Endothelial cell of umbilical vein (primary cell): ENCODE results near the gene NFIA. TPM values are rescaled to one million over a fixed set of nuclear protein-coding genes. Genes with fewer than 3 reads are reported as not detected.
"Not testable (repeated sequence)": the region's sequence is repeated elsewhere in the genome, so short reads cannot be mapped to it uniquely, and the experiment has no call there.

Experiments
- BruUV-seq: library from RNA; stranded (reverse); fragments of 400-500 nt; replicated peaks from 2 replicates; lab custom pipeline; 2021; lab: Mats Ljungman, UMichigan
- CTCF ChIA-PET: fragments of 300-600, 350-600 bp; sonication (Branson Sonifier 250); formaldehyde crosslinking; loops from one replicate; lab custom pipeline; 2021; ENCODE audit warnings: antibody characterized with exemption, inconsistent platforms; lab: Charles Lee
- POLR2A ChIA-PET: fragments of 300-600, 350-600 bp; sonication (Branson Sonifier 250); formaldehyde crosslinking; loops from one replicate; lab custom pipeline; 2021; ENCODE audit warnings: antibody characterized with exemption, inconsistent platforms; lab: Charles Lee
- DNase-seq: peaks from one replicate; pipeline ENCODE4 v3.0.0-alpha.2; 2011; ENCODE audit warnings: low read depth, low spot score
- FAIRE-seq: peaks from 2 replicates; lab custom pipeline; 2011; peaks lifted over from hg19 to GRCh38; lab: Jason Lieb, UNC
- H2AFZ ChIP-seq: 2 replicates; pipeline ENCODE4 v1.6.0; 2012; ENCODE audit warnings: low read depth, low read length, control low read depth, inconsistent platforms
- H3K27ac ChIP-seq: 2 replicates; pipeline ENCODE4 v1.5.1; 2011; ENCODE audit warnings: low read depth, mild to moderate bottlenecking, control low read depth, low read length, moderate library complexity; ENCODE audit not compliant: insufficient read depth
- H3K27me3 ChIP-seq, 2 experiments: 2 replicates each; pipeline versions ENCODE4 v1.6.0 to v1.6.1; 2011; ENCODE audit warnings: low read length in 2 of 2, mixed read lengths in 1 of 2; ENCODE audit not compliant: control insufficient read depth in 2 of 2, insufficient read depth in 2 of 2
- H3K36me3 ChIP-seq, 2 experiments: 2 replicates in 1 of 2; 3 replicates in 1 of 2; pipeline ENCODE4 v1.5.1; 2011; ENCODE audit warnings: low read length in 2 of 2, mild to moderate bottlenecking in 1 of 2, moderate library complexity in 1 of 2; ENCODE audit not compliant: control insufficient read depth in 2 of 2, insufficient read depth in 2 of 2; ENCODE audit errors: extremely low read depth in 1 of 2
- H3K4me1 ChIP-seq: 3 replicates; pipeline ENCODE4 v1.5.1; 2011; ENCODE audit warnings: mild to moderate bottlenecking, low read length; ENCODE audit not compliant: control insufficient read depth, insufficient read depth; ENCODE audit errors: extremely low read depth
- H3K4me2 ChIP-seq: 2 replicates; pipeline ENCODE4 v1.6.1; 2011; ENCODE audit warnings: low read length, control low read depth, mixed read lengths; ENCODE audit not compliant: insufficient read depth
- H3K4me3 ChIP-seq, 3 experiments: fragments of 200-600 bp in 1 of 3; sonication (generic), shearing (Covaris generic) in 1 of 3; replicated peaks in 1 of 3; 2 replicates each; pipeline ENCODE4 v1.5.1; 2011 to 2016; ENCODE audit warnings: control low read depth in 3 of 3, low read length in 3 of 3, mild to moderate bottlenecking in 2 of 3, inconsistent platforms in 1 of 3, low read depth in 1 of 3, moderate library complexity in 1 of 3; ENCODE audit not compliant: insufficient read depth in 1 of 3
- H3K79me2 ChIP-seq: 2 replicates; pipeline ENCODE4 v1.6.0; 2012; ENCODE audit warnings: low read length, inconsistent platforms; ENCODE audit not compliant: control insufficient read depth, insufficient read depth
- H3K9ac ChIP-seq: replicated peaks from 2 replicates; pipeline ENCODE3; 2011; ENCODE audit warnings: low read length, control low read depth; ENCODE audit not compliant: insufficient read depth; ENCODE audit errors: extremely low read depth
- H3K9me1 ChIP-seq: replicated peaks from 3 replicates; pipeline ENCODE4 v1.6.0; 2011; ENCODE audit warnings: mild to moderate bottlenecking, low read length; ENCODE audit not compliant: control insufficient read depth, insufficient read depth; ENCODE audit errors: extremely low read depth
- H3K9me3 ChIP-seq: replicated peaks from 2 replicates; pipeline ENCODE4 v1.5.1; 2012; ENCODE audit warnings: low read length, inconsistent platforms; ENCODE audit not compliant: control insufficient read depth, insufficient read depth
- H4K20me1 ChIP-seq: replicated peaks from 2 replicates; pipeline ENCODE3; 2011; ENCODE audit warnings: mild to moderate bottlenecking, low read length; ENCODE audit not compliant: control insufficient read depth, insufficient read depth; ENCODE audit errors: extremely low read depth
- CTCF ChIP-seq, 2 donors: IDR thresholded peaks; 1 replicate in 1 of 2; 2 replicates in 1 of 2; pipeline ENCODE4 v1.5.1; 2011; ENCODE audit warnings: low read length in 2 of 2, mild to moderate bottlenecking in 2 of 2, moderate library complexity in 2 of 2, control low read depth in 1 of 2, inconsistent platforms in 1 of 2, low read depth in 1 of 2; ENCODE audit not compliant: insufficient read depth in 1 of 2; ENCODE audit errors: extremely low read depth in 1 of 2
- EZH2 ChIP-seq: IDR thresholded peaks from 2 replicates; pipeline ENCODE4 v1.6.1; 2012; ENCODE audit warnings: borderline replicate concordance, low read depth, mild to moderate bottlenecking, moderate library complexity, low read length, inconsistent platforms; ENCODE audit not compliant: severe bottlenecking
- FOS ChIP-seq: IDR thresholded peaks from 2 replicates; pipeline ENCODE4 v1.6.1; 2011; ENCODE audit warnings: mild to moderate bottlenecking, low read length, moderate library complexity, borderline replicate concordance; ENCODE audit not compliant: insufficient read depth
- GATA2 ChIP-seq: IDR thresholded peaks from 2 replicates; pipeline ENCODE4 v1.7.0; 2011; ENCODE audit warnings: low read depth, mild to moderate bottlenecking, moderate library complexity, mixed read lengths, low read length; ENCODE audit not compliant: insufficient read length, insufficient read depth
- JUN ChIP-seq: IDR thresholded peaks from 2 replicates; pipeline ENCODE4 v1.6.1; 2011; ENCODE audit warnings: borderline replicate concordance, low read depth; ENCODE audit not compliant: insufficient read length, insufficient read depth
- MAX ChIP-seq: IDR thresholded peaks from 2 replicates; pipeline ENCODE4 v1.6.1; 2011; ENCODE audit not compliant: insufficient read depth, insufficient read length
- MYC ChIP-seq: IDR thresholded peaks from one replicate; pipeline ENCODE4 v1.6.1; 2011; ENCODE audit warnings: mild to moderate bottlenecking, low read depth, low read length
- POLR2A ChIP-seq: IDR thresholded peaks from 2 replicates; pipeline ENCODE4 v1.6.1; 2012; ENCODE audit warnings: low read depth, mild to moderate bottlenecking, control low read depth, low read length
- POLR2AphosphoS5 ChIP-seq: IDR thresholded peaks from 2 replicates; pipeline ENCODE4 v1.6.1; 2012; ENCODE audit warnings: low read depth, mild to moderate bottlenecking, control low read depth, low read length, moderate library complexity; ENCODE audit not compliant: insufficient read depth
- dilution Hi-C: fragments of 300-500 bp; cut with MboI; formaldehyde crosslinking; loops from one replicate; pipeline ENCODE4 v1.15.0; 2019; ENCODE audit warnings: low sequenced_read_pairs; ENCODE audit not compliant: extremely low pct_ligation_motif_present
- intact Hi-C: fragments of 100-400 bp; cut with micrococcal nuclease; formaldehyde crosslinking; loops from one replicate; pipeline ENCODE4 v1.10.0; 2022
- polyA plus RNA-seq, 4 experiments: library from polyadenylated mRNA; depleted of rRNA in 3 of 4; stranded (reverse) in 3 of 4; unstranded in 1 of 4; fragments of >200 nt; gene quantifications; 2 replicates each; pipeline versions ENCODE4 v1.2.1 to v1.2.3, GENCODE V29; 2011 to 2012; ENCODE audit warnings: missing spikeins in 1 of 4
- total RNA-seq: library from RNA; stranded (reverse); gene quantifications from 2 replicates; pipeline ENCODE4 v1.2.3, GENCODE V29; 2021

NFIA gene
- total and polyA plus RNA-seq, 2 donors (not counting 3 experiments of a cell fraction or from before 2014, with no cell fraction given): 25.5 to 47.0 TPM

GRCh38 chr1:61467836-61468235 is 385.5 kb downstream of the NFIA start:
- H4K20me1 ChIP-seq, CTCF ChIA-PET, dilution Hi-C loops, H3K36me3 ChIP-seq, H3K9ac ChIP-seq, H3K9me3 ChIP-seq, BruUV-seq, H3K79me2 ChIP-seq, intact Hi-C loops, POLR2A ChIA-PET, H2AFZ ChIP-seq, H3K27me3 ChIP-seq, H3K9me1 ChIP-seq, FAIRE-seq, H3K4me1 ChIP-seq, H3K4me2 ChIP-seq, DNase-seq, H3K27ac ChIP-seq, H3K4me3 ChIP-seq: not testable (repeated sequence)

- no peaks in the 10 kb centered on the region for H3K4me1 ChIP-seq
- no TSS peak for BruUV-seq
- ChIA-PET CTCF (no interaction called here), POLR2A (no interaction called here)
- no peak overlapping the region for H3K27ac ChIP-seq
- dilution Hi-C loops: no loop called here
- H3K27me3 ChIP-seq: no peaks in the 10 kb centered on the region
- no peak overlapping the region for H3K9ac ChIP-seq
- H3K79me2 ChIP-seq: no peaks in the 10 kb centered on the region
- H3K4me2 ChIP-seq: no peak overlapping the region
- intact Hi-C loops: no loop called here
- DNase-seq: no peak
- FAIRE-seq: no peak
- TF ChIP-seq EZH2 (no peak), MYC (no peak), POLR2A (no peak), CTCF (IDR thresholded peaks at IDR 0.05; ENCODE audit: extremely low read depth in 1 of 2, insufficient read depth in 1 of 2, low read depth in 1 of 2, low read length in 2 of 2) (no peak), FOS (no peak), POLR2AphosphoS5 (no peak), GATA2 (no peak), MAX (no peak), JUN (no peak)
- no peaks in the 10 kb centered on the region for H3K36me3 ChIP-seq
- H3K9me3 ChIP-seq: no peaks in the 10 kb centered on the region
- no peak overlapping the region for H2AFZ ChIP-seq
- no peaks in the 10 kb centered on the region for H3K9me1 ChIP-seq
- no peaks in the 10 kb centered on the region for H4K20me1 ChIP-seq
- no peak overlapping the region for H3K4me3 ChIP-seq
Observed at GRCh38 chr1:61469365-61469764, 387.0 kb downstream of the NFIA start.
